ENCODE results near the gene CCDC102A.

CCDC102A gene

DNA sequence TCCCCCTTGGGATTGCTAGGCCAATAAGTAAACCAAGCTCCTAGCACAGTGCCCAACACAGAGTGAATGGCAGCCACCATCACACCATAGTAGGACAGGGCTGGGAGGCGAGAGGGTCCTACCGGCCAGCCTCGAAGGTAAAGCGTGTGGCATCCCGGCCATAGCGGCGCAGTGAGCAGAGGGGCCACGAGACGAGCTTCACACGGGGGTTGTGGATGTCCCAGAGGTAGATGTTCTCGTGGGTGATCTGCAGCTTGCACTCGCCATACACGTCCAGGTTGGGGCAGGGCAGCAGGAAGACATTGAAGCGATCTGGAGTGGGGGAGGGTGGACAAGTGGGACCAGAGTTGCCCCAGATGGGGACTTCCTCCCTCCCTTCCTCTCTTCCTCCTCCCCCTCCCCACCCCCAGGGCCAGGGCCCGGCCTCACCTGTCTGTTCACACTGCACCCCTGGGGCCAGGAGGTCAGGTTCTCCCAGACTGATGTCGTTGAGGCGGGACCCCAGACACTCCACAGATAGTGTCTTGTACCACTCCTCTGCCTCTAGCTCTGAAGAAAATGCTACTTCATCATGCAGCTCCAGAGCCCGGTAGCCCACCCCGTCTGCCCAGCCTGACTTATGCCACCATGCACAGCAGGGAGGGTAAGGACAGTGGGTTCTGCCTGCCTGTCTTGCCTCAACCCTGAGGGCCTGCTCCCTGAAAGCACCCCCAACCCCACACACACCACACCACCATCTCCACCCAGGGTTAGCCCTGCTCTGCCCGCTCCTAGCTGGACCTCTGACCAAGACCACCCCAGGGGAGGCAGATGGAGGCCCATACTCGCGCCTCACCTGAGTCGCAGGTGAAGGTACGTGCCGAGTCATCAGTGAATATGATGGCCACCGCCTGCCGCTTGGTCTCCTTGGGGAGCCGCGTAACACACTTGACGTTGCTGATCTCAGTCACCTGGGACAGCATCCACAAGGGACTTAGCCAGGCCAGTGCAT lies 61.4 kb downstream of the CCDC102A start:
- Histone ChIP-seq H3K36me3 (ENCODE audit: control insufficient read depth, insufficient read depth, low read length) (peaks cover 23% of the 10 kb centered on the region), H3K9me3 (ENCODE audit: control insufficient read depth, low read length) (no peaks in the 10 kb centered on the region), H3K4me3 (ENCODE audit: low read length) (no peak overlapping the region), H3K4me1 (ENCODE audit: control insufficient read depth, insufficient read depth, low read length) (peaks cover 68% of the 10 kb centered on the region), H3K27me3 (ENCODE audit: control insufficient read depth, insufficient read depth, low read length) (no peaks in the 10 kb centered on the region), H3K9ac (ENCODE audit: low read length) (no peak overlapping the region)

DNA sequence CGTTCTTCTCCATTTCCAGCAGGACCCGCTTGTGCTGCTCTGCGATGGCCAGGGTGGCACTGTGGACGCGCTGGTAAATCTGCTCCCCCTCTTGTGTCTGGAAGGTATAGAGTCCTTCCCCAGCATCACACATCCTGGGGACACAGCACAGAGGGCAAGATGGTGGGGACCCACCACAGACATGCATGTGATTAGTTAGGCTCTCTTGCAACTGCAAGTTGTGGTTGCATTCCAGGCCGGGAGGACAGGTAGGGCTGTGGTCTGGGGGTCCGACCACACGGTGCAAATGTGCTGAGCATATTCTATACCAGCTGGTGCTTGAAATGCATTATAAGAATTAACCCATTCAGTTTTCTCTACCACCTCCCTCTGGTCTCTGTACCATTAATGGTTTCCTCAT lies 62.5 kb downstream of the CCDC102A start:
- H3K27me3 ChIP-seq (ENCODE audit: control insufficient read depth, insufficient read depth, low read length) = no peaks in the 10 kb centered on the region
- peaks cover 61% of the 10 kb centered on the region for H3K4me1 ChIP-seq (ENCODE audit: control insufficient read depth, insufficient read depth, low read length)
- H3K9ac ChIP-seq (ENCODE audit: low read length) = no peak overlapping the region
- no peak overlapping the region for H3K4me3 ChIP-seq (ENCODE audit: low read length)
- no peaks in the 10 kb centered on the region for H3K9me3 ChIP-seq (ENCODE audit: control insufficient read depth, low read length)
- peaks cover 30% of the 10 kb centered on the region for H3K36me3 ChIP-seq (ENCODE audit: control insufficient read depth, insufficient read depth, low read length)

DNA sequence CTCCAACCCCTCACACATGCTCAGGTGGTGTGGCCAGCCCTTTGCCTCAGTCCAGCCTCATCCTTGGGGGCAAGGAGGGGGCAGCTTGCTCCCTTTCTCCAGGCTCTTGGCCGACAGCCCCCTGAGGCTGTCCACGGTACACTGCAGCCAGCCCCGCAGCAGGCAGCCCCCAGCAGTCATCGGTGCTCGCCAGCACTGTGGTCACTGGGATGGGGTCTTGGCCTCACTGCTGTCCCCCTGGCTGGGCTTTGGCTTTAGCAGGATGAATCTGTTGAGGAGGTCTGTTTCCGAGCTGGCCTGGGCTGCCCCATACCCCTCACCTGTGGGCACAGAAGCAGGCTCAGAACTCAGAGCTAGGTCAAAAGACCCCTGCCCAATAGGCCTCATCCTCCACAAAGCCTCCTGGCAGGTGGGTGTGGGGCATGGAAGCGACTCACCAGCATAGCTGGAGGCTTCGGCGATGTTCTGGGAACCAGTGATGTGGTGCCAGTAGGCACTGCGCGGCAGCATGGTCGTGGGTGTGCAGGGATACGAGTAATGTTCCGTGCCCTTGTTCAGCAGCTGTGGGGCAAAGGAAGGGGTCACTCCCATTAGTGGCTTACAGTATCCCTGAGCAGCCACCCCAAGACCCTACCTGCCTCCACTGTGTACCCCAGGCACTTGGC lies 63.1 kb downstream of the CCDC102A start:
- H3K4me3 ChIP-seq (ENCODE audit: low read length) = no peak overlapping the region
- H3K9ac ChIP-seq (ENCODE audit: low read length) = no peak overlapping the region
- no peaks in the 10 kb centered on the region for H3K27me3 ChIP-seq (ENCODE audit: control insufficient read depth, insufficient read depth, low read length)
- H3K4me1 ChIP-seq (ENCODE audit: control insufficient read depth, insufficient read depth, low read length) = peaks cover 55% of the 10 kb centered on the region
- H3K36me3 ChIP-seq (ENCODE audit: control insufficient read depth, insufficient read depth, low read length) = peaks cover 30% of the 10 kb centered on the region
- no peaks in the 10 kb centered on the region for H3K9me3 ChIP-seq (ENCODE audit: control insufficient read depth, low read length)

DNA sequence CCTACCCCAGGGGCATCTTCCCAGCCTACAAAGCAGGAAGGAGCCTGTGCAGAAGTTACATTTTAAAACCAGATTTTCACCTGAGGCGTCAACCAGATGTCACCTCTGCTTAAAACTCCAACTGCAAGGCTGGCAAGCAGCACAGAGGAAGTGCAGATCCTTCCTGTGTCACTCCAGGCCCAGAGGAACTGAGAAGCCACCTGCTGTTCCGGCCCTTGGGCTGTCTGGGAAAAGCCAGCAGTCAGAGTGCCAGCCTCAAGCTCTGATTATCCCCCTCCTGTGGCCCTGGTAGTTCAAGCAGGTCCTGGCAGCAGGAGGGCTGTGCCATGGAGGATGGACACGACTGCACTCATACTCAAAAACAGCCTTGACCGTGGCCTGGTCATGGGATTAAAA lies 63.7 kb downstream of the CCDC102A start:
- Histone ChIP-seq H3K4me3 (ENCODE audit: low read length) (no peak overlapping the region), H3K36me3 (ENCODE audit: control insufficient read depth, insufficient read depth, low read length) (peaks cover 30% of the 10 kb centered on the region), H3K4me1 (ENCODE audit: control insufficient read depth, insufficient read depth, low read length) (peaks cover 49% of the 10 kb centered on the region), H3K9ac (ENCODE audit: low read length) (no peak overlapping the region), H3K27me3 (ENCODE audit: control insufficient read depth, insufficient read depth, low read length) (no peaks in the 10 kb centered on the region), H3K9me3 (ENCODE audit: control insufficient read depth, low read length) (no peaks in the 10 kb centered on the region)

DNA sequence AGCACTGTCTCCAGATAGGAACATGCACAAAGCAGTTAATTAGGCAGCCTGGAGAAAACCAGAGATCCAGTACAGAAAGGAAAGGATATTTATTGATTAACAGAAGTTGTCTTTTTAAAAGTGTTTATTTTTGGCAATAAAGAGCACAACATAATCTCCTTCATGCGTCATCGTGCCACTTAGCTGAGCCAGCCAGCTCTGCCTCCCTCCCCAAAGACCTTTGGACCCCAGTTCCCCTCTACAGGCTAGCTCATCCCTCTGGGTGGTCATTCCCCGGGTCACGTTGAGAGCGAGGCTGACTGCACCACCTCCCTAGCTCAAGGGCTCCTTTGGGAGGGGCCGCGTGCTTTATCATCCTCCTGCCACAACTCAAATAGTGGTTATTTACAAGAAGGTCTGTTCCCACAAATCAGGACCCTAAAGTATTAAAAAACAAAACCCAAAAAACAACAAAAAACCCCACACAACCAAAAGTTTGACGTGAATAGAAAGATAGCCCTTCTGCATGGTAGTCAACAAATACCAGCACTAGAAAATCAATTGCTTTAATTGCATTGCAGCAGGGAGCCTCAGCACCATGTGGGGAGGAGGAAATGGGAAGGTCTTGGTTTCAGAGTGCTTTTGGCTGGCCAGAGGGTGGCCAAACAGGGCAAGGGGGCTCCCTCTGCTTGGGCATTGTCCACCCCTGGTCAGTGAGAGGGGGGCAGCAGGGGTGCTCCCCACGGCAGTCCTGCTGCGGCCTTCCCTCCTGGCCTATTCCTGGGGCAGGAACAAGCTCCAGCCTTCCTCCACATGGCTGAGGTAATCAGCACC lies 64.3 kb downstream of the CCDC102A start:
- Histone ChIP-seq H3K4me1 (ENCODE audit: control insufficient read depth, insufficient read depth, low read length) (peaks cover 43% of the 10 kb centered on the region), H3K27me3 (ENCODE audit: control insufficient read depth, insufficient read depth, low read length) (no peaks in the 10 kb centered on the region), H3K9me3 (ENCODE audit: control insufficient read depth, low read length) (no peaks in the 10 kb centered on the region), H3K36me3 (ENCODE audit: control insufficient read depth, insufficient read depth, low read length) (peaks cover 30% of the 10 kb centered on the region), H3K4me3 (ENCODE audit: low read length) (no peak overlapping the region), H3K9ac (ENCODE audit: low read length) (no peak overlapping the region)

DNA sequence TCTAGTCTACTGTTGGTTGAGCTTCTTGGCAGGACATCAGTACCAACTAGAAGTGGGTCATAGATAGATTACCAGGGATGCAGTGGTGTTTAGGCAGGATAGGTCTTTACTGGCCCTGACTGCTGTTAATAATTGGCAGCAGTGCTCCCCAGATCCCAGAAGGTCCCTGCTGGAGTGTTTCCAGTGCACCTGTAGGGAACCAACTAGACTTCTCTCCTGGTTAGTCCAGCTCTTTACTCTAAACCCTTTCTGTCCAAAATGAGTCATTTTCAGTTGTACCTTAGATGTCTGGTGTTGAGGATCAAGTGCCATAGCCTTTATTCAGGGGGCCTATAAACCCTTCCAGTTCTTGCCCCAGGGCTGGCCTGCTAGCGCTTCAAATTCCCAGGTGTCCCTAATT lies 65.2 kb downstream of the CCDC102A start:
- Histone ChIP-seq H3K4me1 (ENCODE audit: control insufficient read depth, insufficient read depth, low read length) (peaks cover 35% of the 10 kb centered on the region), H3K9me3 (ENCODE audit: control insufficient read depth, low read length) (no peaks in the 10 kb centered on the region), H3K36me3 (ENCODE audit: control insufficient read depth, insufficient read depth, low read length) (peaks cover 29% of the 10 kb centered on the region), H3K4me3 (ENCODE audit: low read length) (no peak overlapping the region), H3K27me3 (ENCODE audit: control insufficient read depth, insufficient read depth, low read length) (no peaks in the 10 kb centered on the region), H3K9ac (ENCODE audit: low read length) (no peak overlapping the region)

DNA sequence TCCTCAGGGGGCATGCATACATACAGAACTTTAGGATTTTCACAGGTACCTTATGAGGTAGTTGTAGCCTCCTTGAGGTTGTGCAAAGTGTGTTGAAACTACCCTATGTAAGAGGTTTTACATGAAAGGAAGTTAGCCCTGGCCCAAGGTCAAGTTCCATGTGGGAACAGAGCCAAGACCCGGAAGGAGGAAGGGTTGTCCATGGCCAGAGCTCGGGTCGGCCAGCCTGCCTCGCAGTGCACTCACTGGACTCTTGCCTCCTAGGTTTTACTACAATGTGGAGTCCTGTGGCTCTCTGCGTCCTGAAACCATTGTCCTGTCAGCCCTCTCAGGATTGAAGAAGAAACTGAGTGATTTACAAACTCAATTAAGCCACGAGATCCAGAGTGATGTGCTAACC lies 65.7 kb downstream of the CCDC102A start:
- no peak overlapping the region for H3K4me3 ChIP-seq (ENCODE audit: low read length)
- H3K9me3 ChIP-seq (ENCODE audit: control insufficient read depth, low read length) = no peaks in the 10 kb centered on the region
- peaks cover 26% of the 10 kb centered on the region for H3K36me3 ChIP-seq (ENCODE audit: control insufficient read depth, insufficient read depth, low read length)
- no peak overlapping the region for H3K9ac ChIP-seq (ENCODE audit: low read length)
- H3K27me3 ChIP-seq (ENCODE audit: control insufficient read depth, insufficient read depth, low read length) = no peaks in the 10 kb centered on the region
- H3K4me1 ChIP-seq (ENCODE audit: control insufficient read depth, insufficient read depth, low read length) = peaks cover 32% of the 10 kb centered on the region

DNA sequence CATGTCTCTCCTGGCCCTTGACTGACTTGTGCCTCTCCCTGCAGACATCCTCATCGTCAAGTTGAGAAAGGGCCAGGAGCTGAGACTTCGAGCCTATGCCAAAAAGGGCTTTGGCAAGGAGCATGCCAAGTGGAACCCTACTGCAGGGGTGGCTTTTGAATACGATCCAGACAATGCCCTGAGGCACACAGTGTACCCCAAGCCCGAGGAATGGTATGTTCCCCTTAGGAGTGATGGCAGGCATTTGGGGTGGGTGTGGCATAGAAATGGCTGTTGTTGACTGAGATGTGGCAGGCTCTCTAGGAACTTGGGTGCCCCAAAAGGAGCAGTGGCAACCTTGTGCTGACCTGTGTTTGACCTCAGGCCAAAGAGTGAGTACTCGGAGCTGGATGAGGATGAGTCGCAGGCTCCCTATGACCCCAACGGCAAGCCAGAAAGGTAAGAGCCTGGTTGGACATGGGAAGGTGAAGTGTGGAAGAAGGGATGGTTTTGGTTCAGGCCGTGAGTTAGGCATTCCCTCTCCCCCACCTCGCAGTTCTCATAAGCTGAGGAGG lies 66.4 kb downstream of the CCDC102A start:
- Histone ChIP-seq H3K36me3 (ENCODE audit: control insufficient read depth, insufficient read depth, low read length) (peaks cover 26% of the 10 kb centered on the region), H3K4me3 (ENCODE audit: low read length) (no peak overlapping the region), H3K27me3 (ENCODE audit: control insufficient read depth, insufficient read depth, low read length) (no peaks in the 10 kb centered on the region), H3K4me1 (ENCODE audit: control insufficient read depth, insufficient read depth, low read length) (peaks cover 32% of the 10 kb centered on the region), H3K9me3 (ENCODE audit: control insufficient read depth, low read length) (no peaks in the 10 kb centered on the region), H3K9ac (ENCODE audit: low read length) (no peak overlapping the region)

DNA sequence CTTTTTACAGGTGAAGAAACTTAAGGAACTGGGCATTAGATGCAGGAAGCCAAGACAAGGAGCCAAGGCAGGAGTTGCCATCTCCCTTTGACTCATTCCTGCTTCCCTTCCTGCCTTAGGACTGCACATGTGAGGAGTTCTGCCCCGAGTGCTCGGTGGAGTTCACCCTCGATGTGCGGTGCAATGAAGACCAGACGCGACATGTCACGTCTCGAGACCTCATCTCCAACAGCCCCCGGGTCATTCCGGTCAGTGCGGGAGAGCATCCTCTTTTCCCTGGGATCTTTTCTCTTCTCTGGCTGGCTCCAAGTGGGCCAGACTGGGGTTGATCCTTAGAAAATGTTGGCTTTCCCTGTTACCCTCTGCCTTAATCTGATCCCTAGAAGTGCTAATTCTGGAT lies 67.3 kb downstream of the CCDC102A start:
- peaks cover 22% of the 10 kb centered on the region for H3K36me3 ChIP-seq (ENCODE audit: control insufficient read depth, insufficient read depth, low read length)

DNA sequence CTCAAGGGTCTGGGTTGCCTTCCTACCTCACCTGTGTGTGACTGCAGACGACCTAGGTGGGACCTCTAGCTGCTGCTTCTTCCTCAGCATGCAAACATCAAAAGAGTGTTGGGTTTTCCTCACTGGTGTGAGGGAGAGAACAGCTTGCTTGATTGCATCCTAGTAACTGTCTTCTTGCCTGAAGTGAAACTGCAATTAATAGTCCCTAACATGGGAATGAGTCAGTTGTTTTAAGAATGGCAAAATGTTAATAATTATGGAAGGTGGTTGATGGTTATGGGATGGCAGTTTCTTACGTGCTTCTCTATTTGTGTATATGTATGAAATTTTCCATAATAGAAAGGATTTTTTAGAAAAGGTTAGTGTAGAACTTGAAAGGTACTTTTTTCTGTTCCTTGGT lies 68.0 kb downstream of the CCDC102A start:
- Histone ChIP-seq H3K36me3 (ENCODE audit: control insufficient read depth, insufficient read depth, low read length) (peaks cover 19% of the 10 kb centered on the region), H3K4me3 (ENCODE audit: low read length) (no peak overlapping the region), H3K9ac (ENCODE audit: low read length) (no peak overlapping the region), H3K4me1 (ENCODE audit: control insufficient read depth, insufficient read depth, low read length) (peaks cover 42% of the 10 kb centered on the region), H3K9me3 (ENCODE audit: control insufficient read depth, low read length) (no peaks in the 10 kb centered on the region), H3K27me3 (ENCODE audit: control insufficient read depth, insufficient read depth, low read length) (no peaks in the 10 kb centered on the region)

More for the DNA sequence above, 67.3 kb downstream of the CCDC102A start:
- Histone ChIP-seq H3K4me1 (ENCODE audit: control insufficient read depth, insufficient read depth, low read length) (peaks cover 35% of the 10 kb centered on the region), H3K27me3 (ENCODE audit: control insufficient read depth, insufficient read depth, low read length) (no peaks in the 10 kb centered on the region), H3K9ac (ENCODE audit: low read length) (no peak overlapping the region), H3K4me3 (ENCODE audit: low read length) (no peak overlapping the region), H3K9me3 (ENCODE audit: control insufficient read depth, low read length) (no peaks in the 10 kb centered on the region)

DNA sequence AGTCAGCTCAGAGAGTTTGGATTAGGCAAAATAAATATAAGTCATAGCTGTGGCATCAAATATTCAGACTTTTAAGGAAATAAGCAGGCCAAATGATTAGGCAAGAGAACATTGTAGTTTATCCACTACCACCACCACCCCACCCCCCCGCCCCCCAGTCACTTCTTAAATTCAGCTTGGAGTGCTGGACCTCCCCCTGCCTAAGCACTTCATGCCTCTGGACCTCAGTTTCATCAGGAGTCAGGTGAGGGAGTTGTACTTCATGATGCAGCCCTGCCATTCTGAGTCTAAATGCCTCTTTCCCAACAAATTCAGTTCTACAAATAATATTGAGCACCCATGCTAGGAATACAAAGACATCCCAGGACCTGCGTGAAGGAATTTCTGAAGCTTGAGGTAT lies 71.8 kb downstream of the CCDC102A start:
- Histone ChIP-seq H3K9ac (ENCODE audit: low read length) (no peak overlapping the region), H3K4me1 (ENCODE audit: control insufficient read depth, insufficient read depth, low read length) (peaks cover 14% of the 10 kb centered on the region), H3K27me3 (ENCODE audit: control insufficient read depth, insufficient read depth, low read length) (no peaks in the 10 kb centered on the region), H3K9me3 (ENCODE audit: control insufficient read depth, low read length) (no peaks in the 10 kb centered on the region), H3K36me3 (ENCODE audit: control insufficient read depth, insufficient read depth, low read length) (peaks cover 16% of the 10 kb centered on the region), H3K4me3 (ENCODE audit: low read length) (no peak overlapping the region)
